Hematopoietic multipotent progenitor cell treated with erythropoietin and hydrocortisone succinate and interleukin-3 and kit ligand, for 17 days (in vitro differentiated cells): Measurements from ENCODE around the gene ANGEL1.

Source experiments
- DNase-seq: peaks from one replicate; pipeline ENCODE4 v3.0.0-alpha.2; 2015; ENCODE audit warnings: low spot score

The ANGEL1 gene

DNA sequence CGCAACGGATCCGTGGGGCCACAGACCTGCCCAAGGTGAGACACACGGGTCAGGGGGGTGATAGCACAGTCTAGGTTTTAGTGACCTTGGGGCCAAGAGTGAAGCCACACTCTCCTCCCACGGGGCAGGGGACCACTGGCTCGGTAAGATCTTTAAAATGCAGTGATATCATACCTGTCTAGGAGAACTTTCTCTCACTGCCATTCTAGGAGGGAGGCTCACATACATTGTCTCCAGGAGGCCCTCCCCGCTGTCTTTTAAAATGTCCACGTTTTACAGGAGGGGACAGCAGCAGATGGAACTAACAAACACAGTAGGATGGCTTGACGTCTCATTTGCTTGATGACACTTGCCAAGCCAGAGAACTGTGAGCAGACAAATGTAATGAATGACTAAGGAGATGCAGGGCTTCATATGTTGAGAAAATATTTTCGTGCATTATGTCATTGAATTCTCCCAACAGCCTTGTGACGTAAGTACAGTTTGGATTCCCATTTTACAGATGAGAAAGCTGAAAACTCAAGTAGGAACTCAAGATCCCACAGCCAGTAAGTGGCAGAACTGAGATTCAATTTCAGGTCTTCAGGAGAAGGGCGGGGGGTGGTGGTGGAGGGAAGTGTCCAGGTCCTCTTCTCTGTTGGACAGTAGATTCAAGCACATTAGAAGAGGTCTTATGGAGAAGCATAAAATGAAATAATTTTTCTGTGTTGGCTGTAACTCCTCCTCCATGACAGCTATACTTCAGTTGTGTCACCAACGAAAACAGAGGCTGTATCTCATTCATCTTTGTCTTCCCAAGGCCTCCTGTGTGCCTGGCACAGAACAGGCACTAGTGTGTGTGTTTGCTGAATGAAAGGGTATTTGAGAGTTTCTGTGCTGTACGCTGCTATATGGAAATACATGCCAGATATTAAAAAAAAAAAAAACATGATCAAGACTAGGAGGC lies 49.3 kb downstream of the ANGEL1 start:
- no peak for DNase-seq

DNA sequence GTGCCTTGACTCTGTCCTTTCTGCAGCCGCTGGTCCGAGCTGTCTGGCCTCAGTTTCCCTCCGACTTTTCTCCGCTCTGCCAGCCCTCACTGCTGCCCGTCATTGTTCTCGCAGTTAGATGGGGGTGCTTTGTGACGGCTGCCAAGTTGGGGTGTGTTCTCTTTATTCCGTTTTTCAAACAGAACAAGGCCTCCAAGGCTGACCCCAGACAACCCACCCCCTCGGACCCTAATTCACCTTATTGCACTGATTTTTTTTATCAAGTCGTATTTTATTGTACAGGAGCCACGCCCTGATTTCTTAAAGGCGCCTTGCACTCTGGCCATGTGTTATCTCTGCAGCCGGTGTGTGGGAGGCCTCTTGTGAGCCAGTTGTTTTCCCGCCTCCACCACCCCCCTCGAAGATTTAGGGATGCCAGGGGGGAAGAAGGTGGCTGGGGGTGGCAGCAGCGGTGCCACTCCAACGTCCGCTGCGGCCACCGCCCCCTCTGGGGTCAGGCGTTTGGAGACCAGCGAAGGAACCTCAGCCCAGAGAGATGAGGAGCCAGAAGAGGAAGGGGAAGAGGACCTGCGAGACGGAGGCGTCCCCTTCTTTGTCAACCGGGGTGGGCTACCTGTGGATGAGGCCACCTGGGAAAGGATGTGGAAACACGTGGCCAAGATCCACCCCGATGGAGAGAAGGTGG lies 50.1 kb downstream of the ANGEL1 start:
- DNase-seq, result no peak

DNA sequence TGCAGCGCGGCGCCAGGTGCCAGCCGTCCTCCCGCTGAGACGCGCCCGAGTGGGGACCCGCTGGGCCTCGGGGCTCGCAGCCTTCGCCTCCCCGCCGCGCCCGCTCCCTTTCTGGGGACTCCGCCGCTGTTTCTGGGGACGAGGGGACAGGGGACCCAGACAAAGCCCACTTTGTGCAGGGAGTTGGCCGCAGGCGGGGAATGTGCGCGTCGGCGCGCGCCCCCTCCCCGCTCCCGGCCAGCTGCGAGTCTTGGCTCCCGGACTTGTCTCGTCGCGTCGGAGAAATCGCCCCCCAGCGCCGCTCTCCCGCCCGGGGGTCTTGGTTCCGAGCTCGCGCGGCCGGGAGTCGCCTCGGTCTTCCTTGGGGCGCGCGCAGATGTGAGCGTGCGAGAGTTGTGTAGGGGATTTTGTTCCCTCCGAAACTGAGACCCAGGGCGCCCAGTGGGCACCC lies 50.7 kb downstream of the ANGEL1 start:
- DNase-seq, result no peak

DNA sequence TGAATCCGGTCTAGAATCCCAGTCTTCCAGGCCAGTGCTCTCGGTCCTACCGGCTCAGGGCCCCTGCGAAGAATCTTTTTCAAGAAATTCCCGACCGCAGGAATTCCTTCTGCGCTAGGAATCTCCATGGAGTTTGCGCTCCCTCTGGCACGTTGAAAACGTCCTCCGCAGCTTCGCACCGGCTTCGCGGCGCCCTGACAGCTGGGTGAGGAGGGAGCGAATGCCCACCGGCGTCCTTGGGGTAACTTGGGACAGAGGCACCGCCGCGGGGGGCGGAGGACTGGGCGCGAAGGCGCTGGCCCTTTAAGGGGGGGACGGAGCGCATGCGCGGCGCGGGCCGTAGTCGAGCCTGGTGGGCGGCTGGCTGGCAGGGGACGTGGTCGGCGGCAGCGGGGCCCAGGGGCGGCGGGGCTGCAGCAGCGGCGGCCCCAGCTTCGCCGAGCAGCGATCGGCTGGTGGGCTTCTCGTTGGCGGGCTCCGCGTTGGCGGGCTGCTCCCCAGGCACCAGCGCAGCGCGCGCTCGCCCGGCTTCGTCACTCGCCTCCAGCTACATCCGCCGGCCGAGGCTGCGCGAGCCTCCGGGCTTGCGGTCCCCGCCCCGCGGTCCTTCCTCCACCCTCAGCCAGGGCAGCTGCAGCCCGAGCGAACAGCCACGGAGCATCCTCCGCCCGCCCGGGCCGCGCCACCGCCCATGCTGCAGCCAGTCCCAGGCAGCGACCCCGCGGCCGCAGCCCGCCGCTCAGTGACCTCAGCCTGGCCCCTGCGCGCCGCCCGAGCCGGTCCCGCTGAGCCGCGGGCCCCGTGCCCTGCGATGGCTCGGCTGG lies 51.3 kb downstream of the ANGEL1 start, which contains the start of gene VASH1:
Gene VASH1 (plus strand): TSS at position 333 of the 824 bp plus-strand sequence. CDS start 1,354 bp downstream, outside the sequence.
- DNase-seq, result no peak

DNA sequence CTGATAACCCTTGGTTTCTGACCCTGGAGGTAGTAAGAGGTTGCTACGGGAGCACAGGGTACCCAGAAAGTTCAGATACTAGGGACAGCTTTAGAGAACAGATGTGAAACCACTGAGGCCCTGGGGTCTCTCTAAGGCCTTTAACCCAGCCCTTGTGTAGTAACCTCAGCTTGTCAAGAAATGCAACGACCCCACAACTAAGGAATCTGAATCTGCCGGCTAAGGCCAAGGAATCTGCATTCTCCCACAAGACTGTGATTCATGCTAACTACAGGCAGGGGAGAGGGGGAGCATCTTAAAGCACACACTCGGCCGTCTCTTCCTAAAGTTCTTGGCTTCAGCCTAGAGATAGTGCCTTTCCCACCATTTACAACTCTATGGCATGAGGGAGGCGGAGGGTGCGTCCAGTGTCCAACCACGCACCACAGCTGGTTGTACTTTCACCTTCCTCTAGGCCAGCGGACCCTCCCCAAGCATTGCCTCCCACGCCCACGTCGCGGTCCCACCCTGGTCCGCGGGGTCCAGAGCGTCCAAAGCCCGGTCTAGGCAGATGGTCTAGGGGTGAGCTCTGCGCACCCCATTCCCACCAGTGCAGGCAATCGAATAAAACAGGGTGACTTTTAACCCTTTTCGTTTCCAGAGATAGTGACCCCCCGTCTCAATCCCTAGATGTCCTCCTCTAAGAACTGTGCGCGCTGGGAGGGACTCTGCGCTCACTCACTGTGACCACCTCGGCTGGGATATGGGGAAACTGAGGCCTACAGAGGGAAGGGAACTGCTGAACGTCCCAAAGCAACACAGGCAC lies 52.1 kb downstream of the ANGEL1 start:
- DNase-seq, result no peak

DNA sequence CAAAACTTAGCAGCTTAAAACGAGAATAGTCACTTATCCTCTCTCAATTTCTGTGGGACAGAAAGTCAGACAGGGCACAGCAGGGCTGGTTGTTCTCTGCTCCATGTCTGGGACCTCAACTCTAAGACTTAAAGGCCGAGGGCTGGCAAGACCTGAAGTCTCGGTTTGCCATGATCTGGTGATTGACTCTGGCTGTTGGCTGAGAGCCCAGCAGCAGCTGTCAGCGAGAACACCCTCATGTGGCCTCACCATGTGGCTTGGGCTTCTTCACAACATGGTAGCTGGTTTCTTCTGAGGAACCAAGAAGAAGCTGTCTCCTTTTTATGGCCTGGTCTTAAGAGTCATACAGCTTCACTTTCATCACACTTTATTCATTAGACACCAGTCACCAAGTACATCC lies 53.1 kb downstream of the ANGEL1 start:
- no peak for DNase-seq

DNA sequence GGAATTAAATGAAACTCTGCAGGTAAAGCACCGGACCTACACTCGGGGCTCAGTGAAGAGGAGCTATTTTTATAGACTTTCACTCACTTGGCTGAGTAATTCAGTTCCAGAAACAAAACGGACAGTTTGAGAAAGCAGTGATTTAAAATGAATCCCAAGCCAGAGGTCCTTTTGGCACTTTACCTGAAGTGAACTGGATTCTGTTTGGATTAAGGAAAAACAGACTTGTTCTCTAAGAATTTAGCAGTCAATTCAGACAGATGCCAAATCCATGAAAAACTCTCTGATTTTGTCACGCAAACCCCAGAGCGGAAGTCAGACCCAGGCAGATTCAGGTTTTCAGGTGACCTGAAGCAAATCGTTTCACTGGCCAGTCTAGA lies 56.3 kb downstream of the ANGEL1 start:
- no peak for DNase-seq

DNA sequence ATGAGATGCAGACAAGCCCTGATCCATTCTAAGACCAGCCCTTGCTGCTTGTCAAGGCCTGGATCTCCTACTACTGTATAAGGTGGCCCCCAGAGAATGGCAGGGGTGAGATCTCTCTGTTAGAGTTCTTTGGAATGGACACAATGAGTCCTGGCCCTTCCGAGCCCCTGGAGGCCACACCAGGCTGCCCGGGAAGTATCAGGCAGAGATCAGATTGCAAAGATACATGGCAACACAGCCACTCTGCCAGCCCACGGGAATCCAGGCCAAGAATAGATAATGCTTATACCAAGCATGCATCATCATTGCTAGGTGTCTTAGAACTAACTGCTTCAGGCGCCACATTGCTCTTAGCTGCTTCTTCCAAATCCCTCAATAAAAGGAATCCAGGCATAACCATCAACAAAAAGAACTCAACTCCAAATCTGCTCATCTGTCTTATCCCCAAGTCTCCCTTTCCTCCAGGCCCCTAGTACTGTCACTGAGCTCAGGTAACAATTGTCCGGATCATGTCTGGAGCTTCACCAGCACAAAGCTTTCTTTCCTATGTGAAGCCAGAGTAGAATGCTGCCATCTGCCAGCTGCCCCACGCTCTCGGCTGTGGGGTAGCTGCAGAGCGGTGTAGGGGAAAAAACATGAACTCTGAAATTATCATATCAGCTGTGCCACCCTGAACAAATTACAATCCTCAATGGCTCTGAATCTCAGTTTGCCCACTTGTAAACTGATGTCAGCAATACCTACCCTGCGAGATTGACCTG lies 56.9 kb downstream of the ANGEL1 start:
- no peak for DNase-seq

DNA sequence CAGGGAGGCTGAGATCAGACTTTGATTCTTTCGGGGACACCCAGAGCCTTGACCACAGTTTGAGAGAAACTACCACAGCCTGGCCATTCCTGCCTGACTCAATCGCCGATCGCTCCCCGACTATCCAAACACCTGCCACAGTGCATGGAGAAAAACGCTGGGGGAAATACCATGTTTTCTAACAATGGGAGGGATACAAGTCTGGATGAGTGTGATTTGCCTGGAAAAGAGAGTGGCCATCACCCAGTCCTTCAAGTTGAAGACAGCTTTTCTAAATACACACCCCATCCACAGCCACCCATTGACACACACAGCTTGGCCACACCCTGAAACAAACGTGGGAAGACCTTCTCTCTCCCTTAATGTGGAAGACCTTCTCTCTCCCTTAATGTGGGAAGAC lies 58.1 kb downstream of the ANGEL1 start:
- DNase-seq, result no peak

DNA sequence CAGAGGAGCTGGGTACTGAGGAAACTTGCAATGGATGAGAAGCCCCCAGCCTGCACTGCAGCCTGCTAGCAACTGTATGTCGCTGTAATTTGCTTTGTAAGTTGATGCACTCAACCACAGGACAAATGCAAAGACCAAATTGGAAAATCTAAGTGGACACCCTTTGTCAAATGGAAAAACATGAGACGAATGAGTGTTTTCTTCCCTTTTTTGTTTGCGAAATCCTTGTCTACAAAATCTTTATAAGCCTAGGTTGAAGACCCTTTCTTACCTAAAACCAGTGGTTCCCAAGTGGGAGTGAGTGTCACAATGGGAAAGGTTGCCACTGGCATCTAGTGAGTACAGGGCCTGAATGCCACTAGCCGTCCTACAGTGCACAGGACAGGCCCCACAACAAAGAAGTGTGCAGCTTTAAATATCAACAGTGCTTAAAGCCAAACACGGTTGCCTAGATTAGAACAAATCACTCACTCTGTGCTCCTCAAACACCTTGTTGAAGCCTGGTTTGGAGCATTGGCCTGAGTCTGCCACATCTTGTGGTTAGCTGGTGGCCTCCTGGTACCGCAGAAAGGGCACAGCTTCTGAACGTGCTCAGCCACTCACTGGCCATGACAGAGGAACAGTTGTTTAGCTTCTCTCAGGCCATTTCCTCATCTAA lies 59.0 kb downstream of the ANGEL1 start:
- DNase-seq, result no peak

DNA sequence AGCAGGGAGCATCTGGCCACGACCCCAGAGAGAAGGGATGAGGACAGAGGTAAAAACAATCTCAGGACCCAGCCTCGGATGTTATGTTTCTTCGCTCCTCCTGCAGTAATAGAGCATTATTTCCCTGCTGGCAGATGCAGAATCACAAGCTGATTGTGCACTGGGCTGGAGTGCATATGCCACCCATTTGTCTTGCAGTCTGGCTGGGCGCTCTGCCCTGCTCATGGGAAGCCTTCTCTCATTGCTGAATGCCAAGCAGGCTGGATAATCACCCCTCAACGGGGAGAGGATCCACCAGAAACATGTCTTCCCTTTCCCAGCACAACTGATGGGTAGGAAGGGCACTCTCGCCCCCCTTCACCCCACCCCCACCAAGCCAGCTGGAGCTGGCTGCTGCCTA lies 59.9 kb downstream of the ANGEL1 start:
- no peak for DNase-seq

DNA sequence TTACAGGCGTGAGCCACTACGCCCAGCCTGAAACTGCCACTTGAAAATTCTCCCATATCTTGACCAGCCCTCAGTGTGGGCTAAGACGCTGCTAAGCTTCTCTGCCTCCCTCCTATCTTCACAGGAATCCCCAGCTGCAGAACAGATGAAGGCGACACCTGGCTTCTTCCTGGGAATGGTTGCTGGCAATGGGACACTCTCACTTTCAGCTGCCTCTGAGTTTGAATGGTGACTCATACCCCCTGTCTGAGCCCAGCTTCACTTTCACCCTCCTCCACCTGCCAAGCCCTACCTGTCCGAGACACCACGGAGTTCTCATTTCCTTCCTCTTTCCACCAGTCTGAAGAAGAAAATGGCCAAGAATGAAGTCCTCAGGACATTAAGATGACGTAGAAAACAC lies 69.7 kb downstream of the ANGEL1 start:
- no peak for DNase-seq

DNA sequence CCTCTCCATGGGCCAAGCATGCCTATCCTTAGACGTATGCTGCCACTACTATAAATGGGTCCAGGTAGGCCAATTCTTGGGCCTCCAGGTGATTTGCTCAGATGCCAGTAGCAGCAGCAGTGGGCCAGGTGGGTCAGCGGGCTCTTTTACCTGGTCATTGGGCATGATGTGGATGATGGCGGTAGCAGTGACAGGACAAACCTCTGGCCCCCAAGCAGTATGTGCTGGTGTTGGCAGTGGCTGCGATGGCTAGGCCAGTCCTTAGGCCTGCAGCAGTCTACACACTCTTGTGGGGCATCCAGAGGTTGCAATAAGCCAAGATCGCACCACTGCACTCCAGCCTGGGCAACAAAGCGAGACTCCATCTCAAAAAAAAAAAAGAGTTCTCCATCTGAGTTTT lies 70.5 kb downstream of the ANGEL1 start:
- no peak for DNase-seq

DNA sequence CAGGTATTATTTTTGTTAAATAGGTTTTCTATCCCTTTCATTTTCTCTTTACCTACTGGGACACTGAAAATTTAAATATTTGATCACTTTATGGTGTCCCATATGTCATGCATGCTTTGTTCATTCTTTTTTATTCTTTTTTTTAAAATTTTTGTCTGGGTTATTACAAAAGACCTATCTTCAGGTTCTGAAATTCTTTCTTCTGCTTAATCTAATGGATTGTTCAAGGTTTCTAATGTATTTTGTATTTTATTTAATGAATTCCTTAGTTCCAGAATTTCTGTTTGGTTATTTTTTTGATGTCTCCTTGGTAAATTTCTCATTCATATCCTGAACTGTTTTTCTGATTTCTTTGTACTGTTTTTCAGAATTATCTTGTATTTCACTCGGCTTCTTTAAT lies 71.6 kb downstream of the ANGEL1 start:
- DNase-seq, result no peak
